ENCODE results near the gene KATNA1. TPM values are rescaled to one million over a fixed set of nuclear protein-coding genes. Genes with fewer than 3 reads are reported as not detected.
A peak's percentile ranks its signal among the peaks of the same experiment; 100 is the strongest.

The KATNA1 gene
- polyA plus RNA-seq, 3 donors, result 11.4 to 15.4 (median 14.5) TPM

DNA sequence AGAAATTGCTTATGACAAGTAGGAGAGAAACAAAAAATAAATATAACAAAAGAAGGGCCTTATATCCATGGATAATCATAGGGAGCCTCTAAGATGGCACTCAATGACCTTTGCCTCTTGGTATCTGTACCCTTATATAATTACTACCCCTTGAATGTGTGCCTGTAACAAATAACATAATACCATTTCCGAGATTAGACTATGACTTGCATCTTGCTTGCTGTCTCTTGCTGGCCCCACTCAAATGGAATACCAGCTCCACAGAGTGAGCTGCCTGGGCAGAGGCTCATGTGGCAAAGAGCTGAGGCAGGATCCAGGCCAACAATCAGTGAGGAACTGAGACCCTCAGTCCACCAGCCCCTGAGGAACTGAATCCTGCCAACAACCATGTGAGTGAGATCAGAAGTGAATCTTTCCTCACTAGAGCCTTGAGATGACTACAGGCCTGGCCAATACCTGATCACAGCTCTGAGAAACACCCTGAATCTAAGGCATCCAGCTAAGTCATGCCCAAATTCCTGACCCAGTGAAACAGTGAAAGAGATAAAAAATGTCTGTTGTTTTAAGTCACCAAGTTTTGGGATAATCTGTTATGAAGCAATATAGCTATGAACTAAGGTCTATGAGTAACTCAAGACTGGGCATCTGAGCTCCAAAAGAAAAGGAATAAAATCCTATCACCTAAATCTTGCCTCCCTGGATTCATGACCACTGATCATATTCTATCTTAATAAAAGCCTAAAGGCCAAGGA, 5.5 kb downstream of the KATNA1 start:
- no peak for DNase-seq
- Mint-ChIP-seq H3K9me3 (peaks cover 0 to 2% (median 0%) of the 10 kb centered on the region in 7 donors), H3K4me3 (no peak overlapping the region), H3K27ac (peak overlapping the region in 1 of 7 donors; percentile 63), H3K36me3 (peaks cover 8 to 25% of the 10 kb centered on the region in 2 donors), H3K27me3 (ENCODE audit: low read depth in 3 of 3) (peaks cover 0 to 2% (median 0%) of the 10 kb centered on the region in 3 donors), H3K4me1 (peaks cover 23% of the 10 kb centered on the region)
- Histone ChIP-seq H2AFZ (ENCODE audit: insufficient read depth, low read depth, low read length, poor library complexity, severe bottlenecking) (no peak overlapping the region), H3K4me3 (replicated peaks in 1 of 3; ENCODE audit: low read depth in 2 of 3, low read length in 3 of 3) (no peak overlapping the region), H3K27me3 (ENCODE audit: control insufficient read depth in 2 of 2, insufficient read depth in 2 of 2, low read length in 2 of 2) (no peaks in the 10 kb centered on the region), H3K79me2 (ENCODE audit: insufficient read depth, low read length) (peaks cover 75% of the 10 kb centered on the region), H3K36me3 (replicated peaks in 1 of 2; ENCODE audit: control insufficient read depth in 1 of 2, insufficient read depth in 2 of 2, low read length in 2 of 2) (peaks cover 3 to 4% of the 10 kb centered on the region in 2 donors), H3K4me2 (replicated peaks; ENCODE audit: extremely low read depth, low read length, poor library complexity, severe bottlenecking) (no peak overlapping the region), H3K9ac (ENCODE audit: insufficient read depth, low read length, poor library complexity, severe bottlenecking) (no peak overlapping the region), H3K4me1 (ENCODE audit: control insufficient read depth in 1 of 2, insufficient read depth in 2 of 2, low read length in 2 of 2) (peaks cover 10 to 14% of the 10 kb centered on the region in 2 donors), H3K9me3 (replicated peaks in 1 of 2; ENCODE audit: control insufficient read depth in 1 of 2, insufficient read depth in 1 of 2, low read length in 2 of 2) (no peaks in the 10 kb centered on the region), H4K20me1 (ENCODE audit: insufficient read depth, low read length) (peaks cover 18% of the 10 kb centered on the region), H3K27ac (ENCODE audit: low read depth in 1 of 2, low read length in 2 of 2) (no peak overlapping the region)
- TF ChIP-seq, protein P1, sequence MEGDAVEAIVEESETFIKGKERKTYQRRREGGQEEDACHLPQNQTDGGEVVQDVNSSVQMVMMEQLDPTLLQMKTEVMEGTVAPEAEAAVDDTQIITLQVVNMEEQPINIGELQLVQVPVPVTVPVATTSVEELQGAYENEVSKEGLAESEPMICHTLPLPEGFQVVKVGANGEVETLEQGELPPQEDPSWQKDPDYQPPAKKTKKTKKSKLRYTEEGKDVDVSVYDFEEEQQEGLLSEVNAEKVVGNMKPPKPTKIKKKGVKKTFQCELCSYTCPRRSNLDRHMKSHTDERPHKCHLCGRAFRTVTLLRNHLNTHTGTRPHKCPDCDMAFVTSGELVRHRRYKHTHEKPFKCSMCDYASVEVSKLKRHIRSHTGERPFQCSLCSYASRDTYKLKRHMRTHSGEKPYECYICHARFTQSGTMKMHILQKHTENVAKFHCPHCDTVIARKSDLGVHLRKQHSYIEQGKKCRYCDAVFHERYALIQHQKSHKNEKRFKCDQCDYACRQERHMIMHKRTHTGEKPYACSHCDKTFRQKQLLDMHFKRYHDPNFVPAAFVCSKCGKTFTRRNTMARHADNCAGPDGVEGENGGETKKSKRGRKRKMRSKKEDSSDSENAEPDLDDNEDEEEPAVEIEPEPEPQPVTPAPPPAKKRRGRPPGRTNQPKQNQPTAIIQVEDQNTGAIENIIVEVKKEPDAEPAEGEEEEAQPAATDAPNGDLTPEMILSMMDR (IDR thresholded peaks at IDR 0.05), result no peak
- WGBS (ENCODE audit: insufficient coverage), result no CpG with 5 or more reads among the region's 1 CpG
- intact Hi-C loops (cut with micrococcal nuclease), result no loop called here

DNA sequence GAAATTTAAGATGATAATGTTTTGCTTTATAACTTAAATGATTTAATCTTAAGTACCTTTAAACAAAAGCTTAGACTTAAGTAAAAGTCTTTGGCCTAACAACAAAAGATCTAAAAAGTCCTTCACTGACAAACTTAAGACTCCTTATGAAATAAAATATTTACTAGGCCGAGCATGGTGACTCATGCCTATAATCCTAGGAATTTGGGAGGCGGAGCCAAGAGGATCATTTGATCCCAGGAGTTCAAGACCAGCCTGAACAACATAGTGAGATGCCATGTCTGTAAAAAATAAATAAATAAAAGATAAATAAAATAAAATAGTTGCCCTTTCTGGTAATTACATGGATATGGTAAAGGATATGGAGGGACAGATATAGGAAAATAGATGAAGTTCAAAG, 12.4 kb downstream of the KATNA1 start:
- no peak overlapping the region for H3K4me2 ChIP-seq (replicated peaks; ENCODE audit: extremely low read depth, low read length, poor library complexity, severe bottlenecking)
- no peak overlapping the region for H3K4me3 Mint-ChIP-seq
- no peaks in the 10 kb centered on the region for H4K20me1 ChIP-seq (ENCODE audit: insufficient read depth, low read length)
- no peak overlapping the region for H3K27ac ChIP-seq (ENCODE audit: low read depth in 1 of 2, low read length in 2 of 2)
- intact Hi-C loops (cut with micrococcal nuclease), result no loop called here
- peaks cover 11% of the 10 kb centered on the region for H3K79me2 ChIP-seq (ENCODE audit: insufficient read depth, low read length)
- no peaks in the 10 kb centered on the region for H3K9me3 ChIP-seq (replicated peaks in 1 of 2; ENCODE audit: control insufficient read depth in 1 of 2, insufficient read depth in 1 of 2, low read length in 2 of 2)
- no peak overlapping the region for H3K27ac Mint-ChIP-seq
- peaks cover 0 to 1% (median 0%) of the 10 kb centered on the region in 7 donors for H3K9me3 Mint-ChIP-seq
- peaks cover 22 to 55% of the 10 kb centered on the region in 2 donors for H3K36me3 Mint-ChIP-seq
- peaks cover 10 to 44% of the 10 kb centered on the region in 2 donors for H3K36me3 ChIP-seq (replicated peaks in 1 of 2; ENCODE audit: control insufficient read depth in 1 of 2, insufficient read depth in 2 of 2, low read length in 2 of 2)
- H3K4me1 Mint-ChIP-seq, result no peaks in the 10 kb centered on the region
- no peak overlapping the region for H3K9ac ChIP-seq (ENCODE audit: insufficient read depth, low read length, poor library complexity, severe bottlenecking)
- H3K27me3 Mint-ChIP-seq (ENCODE audit: low read depth in 3 of 3), result no peaks in the 10 kb centered on the region
- TF ChIP-seq, protein P1 (IDR thresholded peaks at IDR 0.05), result no peak
- no peak overlapping the region for H2AFZ ChIP-seq (ENCODE audit: insufficient read depth, low read depth, low read length, poor library complexity, severe bottlenecking)
- no peaks in the 10 kb centered on the region for H3K4me1 ChIP-seq (ENCODE audit: control insufficient read depth in 1 of 2, insufficient read depth in 2 of 2, low read length in 2 of 2)
- DNase-seq, result no peak
- no CpG with 5 or more reads among the region's 2 CpGs for WGBS (ENCODE audit: insufficient coverage)
- no peak overlapping the region for H3K4me3 ChIP-seq (replicated peaks in 1 of 3; ENCODE audit: low read depth in 2 of 3, low read length in 3 of 3)
- H3K27me3 ChIP-seq (ENCODE audit: control insufficient read depth in 2 of 2, insufficient read depth in 2 of 2, low read length in 2 of 2), result no peaks in the 10 kb centered on the region
